H9 (cell line): ENCODE data around the gene UBN2. TPM values are rescaled to one million over a fixed set of nuclear protein-coding genes. Genes with fewer than 3 reads are reported as not detected.
"Not testable (repeated sequence)": the region's sequence is repeated elsewhere in the genome, so short reads cannot be mapped to it uniquely, and the experiment has no call there.

Source experiments
- DNase-seq: peaks from one replicate; pipeline ENCODE4 v3.0.0-alpha.2; 2017
- H2AFZ ChIP-seq: one replicate; pipeline ENCODE4 v1.6.1; 2013; ENCODE audit warnings: mild to moderate bottlenecking, low read length, control low read depth, moderate library complexity
- H2AK5ac ChIP-seq: 2 replicates; pipeline ENCODE4 v1.6.1; 2013; ENCODE audit warnings: low read length, control low read depth, mixed read lengths; ENCODE audit not compliant: insufficient read length
- H2BK120ac ChIP-seq: one replicate; pipeline ENCODE4 v1.6.1; 2013; ENCODE audit warnings: low read depth, mild to moderate bottlenecking, low read length, control low read depth, inconsistent platforms; ENCODE audit not compliant: poor library complexity, severe bottlenecking
- H2BK12ac ChIP-seq: 2 replicates; pipeline ENCODE4 v1.6.1; 2013; ENCODE audit warnings: low read length, control low read depth, mixed read lengths, low read depth; ENCODE audit not compliant: insufficient read length
- H2BK15ac ChIP-seq: 2 replicates; pipeline ENCODE4 v1.6.1; 2013; ENCODE audit warnings: low read depth, low read length, control low read depth
- H2BK20ac ChIP-seq: one replicate; pipeline ENCODE4 v1.6.1; 2013; ENCODE audit warnings: low read depth, mild to moderate bottlenecking, low read length, control low read depth, inconsistent platforms; ENCODE audit not compliant: poor library complexity, severe bottlenecking
- H2BK5ac ChIP-seq: 2 replicates; pipeline ENCODE4 v1.6.1; 2013; ENCODE audit warnings: low read length, control low read depth, mixed read lengths; ENCODE audit not compliant: insufficient read length
- H3K14ac ChIP-seq: 2 replicates; pipeline ENCODE4 v1.6.1; 2013; ENCODE audit warnings: low read length, control low read depth; ENCODE audit not compliant: insufficient read depth
- H3K18ac ChIP-seq: 2 replicates; pipeline ENCODE4 v1.6.1; 2013; ENCODE audit warnings: low read depth, mild to moderate bottlenecking, mixed read lengths, low read length, control low read depth; ENCODE audit not compliant: insufficient read length
- H3K23ac ChIP-seq: 2 replicates; pipeline ENCODE4 v1.6.1; 2013; ENCODE audit warnings: low read length, control low read depth, mixed read lengths, low read depth; ENCODE audit not compliant: insufficient read length
- H3K23me2 ChIP-seq: 2 replicates; pipeline ENCODE4 v1.6.1; 2013; ENCODE audit warnings: low read depth, mild to moderate bottlenecking, mixed read lengths, low read length, control low read depth; ENCODE audit not compliant: insufficient read length, poor library complexity, severe bottlenecking
- H3K27ac ChIP-seq: 2 replicates; pipeline ENCODE4 v1.5.1; 2013; ENCODE audit warnings: low read length, control low read depth, mixed read lengths, low read depth; ENCODE audit not compliant: insufficient read length
- H3K27me3 ChIP-seq: 2 replicates; pipeline ENCODE4 v1.6.1; 2013; ENCODE audit warnings: low read length, control low read depth, inconsistent platforms; ENCODE audit not compliant: insufficient read depth
- H3K4ac ChIP-seq: 2 replicates; pipeline ENCODE4 v1.6.1; 2013; ENCODE audit warnings: low read depth, mild to moderate bottlenecking, control low read depth, inconsistent platforms, low read length, moderate library complexity
- H3K4me1 ChIP-seq: 2 replicates; pipeline ENCODE4 v1.6.1; 2013; ENCODE audit warnings: low read length, control low read depth, inconsistent platforms; ENCODE audit not compliant: insufficient read depth
- H3K4me2 ChIP-seq: 2 replicates; pipeline ENCODE4 v1.6.1; 2013; ENCODE audit warnings: low read length, control low read depth, mixed read lengths; ENCODE audit not compliant: insufficient read length, insufficient read depth
- H3K56ac ChIP-seq: 2 replicates; pipeline ENCODE4 v1.6.1; 2013; ENCODE audit warnings: low read depth, mild to moderate bottlenecking, mixed read lengths, low read length, control low read depth; ENCODE audit not compliant: insufficient read length
- H3K79me1 ChIP-seq: 2 replicates; pipeline ENCODE4 v1.6.1; 2013; ENCODE audit warnings: low read depth, mild to moderate bottlenecking, moderate library complexity, low read length, control low read depth, inconsistent platforms; ENCODE audit not compliant: insufficient read depth, poor library complexity, severe bottlenecking
- H3K79me2 ChIP-seq: 2 replicates; pipeline ENCODE4 v1.6.1; 2013; ENCODE audit warnings: low read length, control low read depth, inconsistent platforms; ENCODE audit not compliant: insufficient read depth
- H3K9ac ChIP-seq: 2 replicates; pipeline ENCODE4 v1.6.1; 2013; ENCODE audit warnings: low read length, control low read depth, mixed read lengths; ENCODE audit not compliant: insufficient read length; ENCODE audit errors: extremely low read depth
- H3K9me3 ChIP-seq: one replicate; pipeline ENCODE4 v1.6.1; 2013; ENCODE audit warnings: low read depth, low read length, inconsistent platforms; ENCODE audit not compliant: control insufficient read depth
- H3T11ph ChIP-seq: one replicate; pipeline ENCODE4 v1.6.1; 2013; ENCODE audit warnings: mild to moderate bottlenecking, low read length, control low read depth, inconsistent platforms
- H4K20me1 ChIP-seq: one replicate; pipeline ENCODE4 v1.6.1; 2013; ENCODE audit not compliant: control insufficient read depth, insufficient read length, insufficient read depth
- H4K5ac ChIP-seq: 2 replicates; pipeline ENCODE4 v1.6.1; 2013; ENCODE audit warnings: low read depth, mild to moderate bottlenecking, mixed read lengths, low read length, control low read depth; ENCODE audit not compliant: insufficient read length
- H4K8ac ChIP-seq: replicated peaks from 2 replicates; pipeline ENCODE4 v1.6.1; 2013; ENCODE audit warnings: low read length, control low read depth, mixed read lengths, low read depth; ENCODE audit not compliant: insufficient read length
- H4K91ac ChIP-seq: 2 replicates; pipeline ENCODE4 v1.6.1; 2013; ENCODE audit warnings: low read depth, mild to moderate bottlenecking, moderate library complexity, mixed read lengths, low read length, control low read depth; ENCODE audit not compliant: insufficient read length
- H3K27ac Mint-ChIP-seq, 3 experiments: 2 replicates in 2 of 3; 3 replicates in 1 of 3; pipeline ENCODE4 v1.8.0; 2020 to 2021; ENCODE audit warnings: mixed read lengths in 3 of 3, mild to moderate bottlenecking in 1 of 3, moderate library complexity in 1 of 3
- H3K27me3 Mint-ChIP-seq: 2 replicates; pipeline ENCODE4 v1.8.0; 2021; ENCODE audit warnings: low read depth, mild to moderate bottlenecking, moderate library complexity, mixed read lengths
- H3K36me3 Mint-ChIP-seq, 3 experiments: 2 replicates in 2 of 3; 3 replicates in 1 of 3; pipeline ENCODE4 v1.8.0; 2020 to 2021; ENCODE audit warnings: low read depth in 3 of 3, mixed read lengths in 3 of 3; ENCODE audit not compliant: insufficient read depth in 1 of 3
- H3K4me1 Mint-ChIP-seq, 2 experiments: 2 replicates each; pipeline ENCODE4 v1.8.0; 2020; ENCODE audit warnings: mixed read lengths in 2 of 2
- H3K4me3 Mint-ChIP-seq, 2 experiments: 2 replicates in 1 of 2; 3 replicates in 1 of 2; pipeline ENCODE4 v1.8.0; 2020 to 2021; ENCODE audit warnings: mild to moderate bottlenecking in 2 of 2, mixed read lengths in 2 of 2, moderate library complexity in 1 of 2
- H3K9me3 Mint-ChIP-seq, 2 experiments: 2 replicates in 1 of 2; 3 replicates in 1 of 2; pipeline ENCODE4 v1.8.0; 2020; ENCODE audit warnings: mild to moderate bottlenecking in 2 of 2, mixed read lengths in 2 of 2, moderate library complexity in 1 of 2
- WGBS: extraction: QIAGEN DNeasy Blood & Tissue Kit; methylation state at CpG from one replicate; pipeline ENCODE4 v1.1.7; 2013; ENCODE audit warnings: missing lambda C conversion rate, low lambda C conversion rate, mixed read lengths; ENCODE audit not compliant: insufficient read length; ENCODE audit errors: extremely low coverage; 5-methylcytosine and 5-hydroxymethylcytosine counted together
- total RNA-seq: library from RNA; stranded (reverse); gene quantifications from 2 replicates; pipeline ENCODE4 v1.2.1, GENCODE V29; 2021
- TF ChIP-seq, protein P1 (sequence below): fragments of 200-600 bp; sonication (generic); conservative IDR thresholded peaks from 3 replicates; pipeline ENCODE4 v1.8.0; 2021; ENCODE audit warnings: antibody characterized with exemption, mild to moderate bottlenecking

The UBN2 gene
- total RNA-seq, 1 experiment from 2014 or later = 27.6 TPM

DNA sequence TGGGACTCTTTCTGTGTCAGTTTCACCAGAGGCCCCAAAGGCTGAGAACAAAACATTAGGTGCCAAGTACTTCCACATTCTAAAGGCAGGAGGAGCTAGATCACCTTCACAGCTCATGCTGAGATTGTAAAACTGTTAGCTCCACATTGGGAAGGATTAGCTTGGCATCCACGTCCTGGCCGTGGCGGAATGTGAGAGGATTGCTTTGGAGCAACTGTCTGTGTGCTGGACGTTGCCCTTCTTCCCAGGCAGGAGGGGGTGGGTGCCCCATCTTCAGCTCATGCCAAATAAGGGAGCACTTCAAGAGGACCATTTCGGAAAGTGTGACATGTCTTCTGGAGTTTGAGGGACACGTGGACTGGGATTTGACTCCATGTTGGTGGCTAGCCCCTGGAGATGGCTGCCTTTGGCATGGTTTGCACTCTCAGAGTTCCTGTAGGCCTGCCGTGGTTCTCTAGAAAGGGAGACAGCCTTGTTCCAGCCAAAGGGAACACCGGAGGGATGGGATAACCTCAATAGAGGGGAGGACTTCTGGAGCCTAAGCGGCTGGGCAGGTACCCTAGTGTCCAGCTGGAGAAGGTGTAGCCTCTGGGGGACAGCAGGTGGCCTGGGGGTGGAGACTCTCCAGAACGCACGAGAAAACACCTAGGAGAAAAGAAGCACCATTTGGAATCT lies 90.2 kb downstream of the UBN2 start:
- H3T11ph ChIP-seq = no peak overlapping the region
- DNase-seq = peak; percentile 40
- no CpG with 5 or more reads among the region's 11 CpGs for WGBS
- Mint-ChIP-seq H3K27me3 (peaks cover 2% of the 10 kb centered on the region; the same call in 1 of the 2 replicates), H3K4me1 (0 out of 4 replicates have a peak, but pooled peaks cover 0 to 2% of the 10 kb centered on the region in 2 experiments), H3K36me3 (no peaks in the 10 kb centered on the region), H3K27ac (no peak overlapping the region), H3K4me3 (no peak overlapping the region), H3K9me3 (no peaks in the 10 kb centered on the region)
- TF ChIP-seq, protein P1, sequence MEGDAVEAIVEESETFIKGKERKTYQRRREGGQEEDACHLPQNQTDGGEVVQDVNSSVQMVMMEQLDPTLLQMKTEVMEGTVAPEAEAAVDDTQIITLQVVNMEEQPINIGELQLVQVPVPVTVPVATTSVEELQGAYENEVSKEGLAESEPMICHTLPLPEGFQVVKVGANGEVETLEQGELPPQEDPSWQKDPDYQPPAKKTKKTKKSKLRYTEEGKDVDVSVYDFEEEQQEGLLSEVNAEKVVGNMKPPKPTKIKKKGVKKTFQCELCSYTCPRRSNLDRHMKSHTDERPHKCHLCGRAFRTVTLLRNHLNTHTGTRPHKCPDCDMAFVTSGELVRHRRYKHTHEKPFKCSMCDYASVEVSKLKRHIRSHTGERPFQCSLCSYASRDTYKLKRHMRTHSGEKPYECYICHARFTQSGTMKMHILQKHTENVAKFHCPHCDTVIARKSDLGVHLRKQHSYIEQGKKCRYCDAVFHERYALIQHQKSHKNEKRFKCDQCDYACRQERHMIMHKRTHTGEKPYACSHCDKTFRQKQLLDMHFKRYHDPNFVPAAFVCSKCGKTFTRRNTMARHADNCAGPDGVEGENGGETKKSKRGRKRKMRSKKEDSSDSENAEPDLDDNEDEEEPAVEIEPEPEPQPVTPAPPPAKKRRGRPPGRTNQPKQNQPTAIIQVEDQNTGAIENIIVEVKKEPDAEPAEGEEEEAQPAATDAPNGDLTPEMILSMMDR = peak; percentile 63
- H2AFZ ChIP-seq = no peak overlapping the region
- no peaks in the 10 kb centered on the region for H3K79me2 ChIP-seq
- no peak overlapping the region for H3K14ac ChIP-seq
- no peak overlapping the region for H2AK5ac ChIP-seq
- no peak overlapping the region for H4K5ac ChIP-seq
- no peak overlapping the region for H3K56ac ChIP-seq
- no peak overlapping the region for H3K27ac ChIP-seq
- no peak overlapping the region for H3K23ac ChIP-seq
- no peaks in the 10 kb centered on the region for H3K4me1 ChIP-seq
- no peak overlapping the region for H2BK120ac ChIP-seq
- H3K9me3 ChIP-seq = no peaks in the 10 kb centered on the region
- no peak overlapping the region for H2BK15ac ChIP-seq
- H3K9ac ChIP-seq = no peak overlapping the region
- H3K27me3 ChIP-seq = no peaks in the 10 kb centered on the region
- no peaks in the 10 kb centered on the region for H4K20me1 ChIP-seq
- H3K4me2 ChIP-seq = no peak overlapping the region
- no peaks in the 10 kb centered on the region for H3K79me1 ChIP-seq
- H2BK20ac ChIP-seq = no peak overlapping the region
- H3K18ac ChIP-seq = no peak overlapping the region
- no peaks in the 10 kb centered on the region for H3K23me2 ChIP-seq
- no peak overlapping the region for H4K91ac ChIP-seq
- no peak overlapping the region for H4K8ac ChIP-seq
- no peak overlapping the region for H2BK5ac ChIP-seq
- H2BK12ac ChIP-seq = no peak overlapping the region
- no peak overlapping the region for H3K4ac ChIP-seq

DNA sequence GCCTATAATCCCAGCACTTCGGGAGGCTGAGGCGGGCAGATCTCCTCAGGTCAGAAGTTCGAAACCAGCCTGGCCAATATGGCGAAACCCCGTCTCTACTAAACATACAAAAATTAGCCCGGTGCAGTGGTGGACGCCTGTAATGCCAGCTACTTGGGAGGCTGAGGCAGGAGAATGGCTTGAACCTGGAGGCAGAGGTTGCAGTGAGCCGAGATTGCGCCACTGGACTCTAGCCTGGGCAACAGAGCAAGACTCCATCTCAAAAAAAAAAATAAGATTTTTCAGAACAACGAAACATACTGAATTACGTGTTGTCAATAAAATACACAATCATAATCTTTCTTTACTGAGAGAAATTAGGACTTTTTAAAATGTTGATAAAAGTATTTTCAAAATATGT lies 93.7 kb downstream of the UBN2 start:
- H3K56ac ChIP-seq, H3K9me3 Mint-ChIP-seq, H3T11ph ChIP-seq, H3K79me2 ChIP-seq, H3K36me3 Mint-ChIP-seq, H3K9ac ChIP-seq, H4K8ac ChIP-seq, H4K91ac ChIP-seq, DNase-seq, H2AFZ ChIP-seq, H3K23me2 ChIP-seq, H4K5ac ChIP-seq, H3K4ac ChIP-seq, H3K18ac ChIP-seq, H3K9me3 ChIP-seq, H3K27ac Mint-ChIP-seq, H3K4me1 Mint-ChIP-seq, H3K4me2 ChIP-seq, H2BK20ac ChIP-seq, H2BK5ac ChIP-seq, H3K4me1 ChIP-seq, H3K27me3 Mint-ChIP-seq, H2BK15ac ChIP-seq, H4K20me1 ChIP-seq, H2BK12ac ChIP-seq, H3K79me1 ChIP-seq, H3K14ac ChIP-seq, H2AK5ac ChIP-seq, H3K23ac ChIP-seq, H3K4me3 Mint-ChIP-seq, H2BK120ac ChIP-seq, H3K27me3 ChIP-seq, H3K27ac ChIP-seq: not testable (repeated sequence)
- WGBS = no CpG with 5 or more reads among the region's 11 CpGs
